ENCODE data around the gene SEH1L.
"Not testable (repeated sequence)": the region's sequence is repeated elsewhere in the genome, so short reads cannot be mapped to it uniquely, and the experiment has no call there.

Gene SEH1L

DNA sequence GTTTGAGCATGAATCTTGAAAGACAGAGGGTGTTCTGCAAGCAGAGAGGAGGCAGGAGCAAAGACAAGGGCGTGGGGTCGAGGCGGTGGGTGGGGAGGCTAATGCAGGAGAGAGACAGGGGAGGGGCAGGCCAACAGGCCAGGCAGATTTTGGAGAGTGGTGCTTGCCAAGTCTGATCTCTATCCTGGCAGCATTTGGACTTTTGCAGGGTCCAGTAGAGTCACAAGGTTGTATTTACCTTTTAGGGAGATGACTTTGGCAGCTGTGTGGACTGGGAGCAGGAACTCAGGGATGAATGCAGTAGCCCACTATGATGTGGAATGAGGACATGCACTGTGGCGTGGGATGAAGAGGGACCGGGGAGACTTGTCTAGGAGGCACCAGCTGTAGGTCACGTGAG, 27.7 kb downstream of the SEH1L start:
- no peak overlapping the region for H3K4me3 ChIP-seq (replicated peaks in 1 of 2; ENCODE audit: low read depth in 2 of 2, low read length in 2 of 2)
- TF ChIP-seq, protein P1, sequence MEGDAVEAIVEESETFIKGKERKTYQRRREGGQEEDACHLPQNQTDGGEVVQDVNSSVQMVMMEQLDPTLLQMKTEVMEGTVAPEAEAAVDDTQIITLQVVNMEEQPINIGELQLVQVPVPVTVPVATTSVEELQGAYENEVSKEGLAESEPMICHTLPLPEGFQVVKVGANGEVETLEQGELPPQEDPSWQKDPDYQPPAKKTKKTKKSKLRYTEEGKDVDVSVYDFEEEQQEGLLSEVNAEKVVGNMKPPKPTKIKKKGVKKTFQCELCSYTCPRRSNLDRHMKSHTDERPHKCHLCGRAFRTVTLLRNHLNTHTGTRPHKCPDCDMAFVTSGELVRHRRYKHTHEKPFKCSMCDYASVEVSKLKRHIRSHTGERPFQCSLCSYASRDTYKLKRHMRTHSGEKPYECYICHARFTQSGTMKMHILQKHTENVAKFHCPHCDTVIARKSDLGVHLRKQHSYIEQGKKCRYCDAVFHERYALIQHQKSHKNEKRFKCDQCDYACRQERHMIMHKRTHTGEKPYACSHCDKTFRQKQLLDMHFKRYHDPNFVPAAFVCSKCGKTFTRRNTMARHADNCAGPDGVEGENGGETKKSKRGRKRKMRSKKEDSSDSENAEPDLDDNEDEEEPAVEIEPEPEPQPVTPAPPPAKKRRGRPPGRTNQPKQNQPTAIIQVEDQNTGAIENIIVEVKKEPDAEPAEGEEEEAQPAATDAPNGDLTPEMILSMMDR (IDR thresholded peaks at IDR 0.05; ENCODE audit: low read depth, low read length): no peak
- no peak for DNase-seq (ENCODE audit: low read depth in 2 of 2)

DNA sequence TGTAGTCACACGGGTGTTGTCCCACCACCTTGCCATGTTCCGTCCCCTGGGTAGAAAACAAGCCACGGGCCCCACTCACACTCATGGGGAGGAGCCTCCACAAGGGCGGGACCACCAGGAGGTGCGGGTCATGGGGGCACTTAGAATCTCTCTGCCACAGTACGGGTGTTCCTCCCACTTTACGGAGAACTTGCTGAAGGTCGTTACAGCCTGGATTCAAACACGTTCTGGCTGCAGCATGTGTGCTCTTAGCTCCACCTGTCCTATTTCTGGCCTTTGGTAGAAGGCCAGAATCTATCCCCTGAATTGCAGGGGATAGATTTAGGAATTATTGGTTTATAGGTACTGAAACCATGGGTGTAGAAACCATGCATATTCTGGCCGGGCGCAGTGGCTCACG, 28.5 kb downstream of the SEH1L start:
- H3K4me3 ChIP-seq (replicated peaks in 1 of 2; ENCODE audit: low read depth in 2 of 2, low read length in 2 of 2): no peak overlapping the region
- TF ChIP-seq, protein P1 (IDR thresholded peaks at IDR 0.05; ENCODE audit: low read depth, low read length): no peak
- DNase-seq (ENCODE audit: low read depth in 2 of 2): no peak

DNA sequence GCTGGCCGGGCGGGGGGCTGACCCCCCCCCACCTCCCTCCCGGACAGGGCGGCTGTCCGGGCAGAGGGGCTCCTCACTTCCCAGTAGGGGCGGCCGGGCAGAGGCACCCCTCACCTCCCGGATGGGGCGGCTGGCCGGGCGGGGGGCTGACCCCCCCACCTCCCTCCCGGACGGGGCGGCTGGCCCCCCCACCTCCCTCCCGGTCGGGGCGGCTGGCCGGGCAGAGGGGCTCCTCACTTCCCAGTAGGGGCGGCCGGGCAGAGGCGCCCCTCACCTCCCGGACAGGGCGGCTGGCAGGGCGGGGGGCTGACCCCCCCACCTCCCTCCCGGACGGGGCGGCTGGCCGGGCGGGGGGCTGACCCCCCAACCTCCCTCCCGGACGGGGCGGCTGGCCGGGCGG, 32.3 kb downstream of the SEH1L start:
- H3K4me3 ChIP-seq (replicated peaks in 1 of 2; ENCODE audit: low read depth in 2 of 2, low read length in 2 of 2); DNase-seq (ENCODE audit: low read depth in 2 of 2): not testable (repeated sequence)

DNA sequence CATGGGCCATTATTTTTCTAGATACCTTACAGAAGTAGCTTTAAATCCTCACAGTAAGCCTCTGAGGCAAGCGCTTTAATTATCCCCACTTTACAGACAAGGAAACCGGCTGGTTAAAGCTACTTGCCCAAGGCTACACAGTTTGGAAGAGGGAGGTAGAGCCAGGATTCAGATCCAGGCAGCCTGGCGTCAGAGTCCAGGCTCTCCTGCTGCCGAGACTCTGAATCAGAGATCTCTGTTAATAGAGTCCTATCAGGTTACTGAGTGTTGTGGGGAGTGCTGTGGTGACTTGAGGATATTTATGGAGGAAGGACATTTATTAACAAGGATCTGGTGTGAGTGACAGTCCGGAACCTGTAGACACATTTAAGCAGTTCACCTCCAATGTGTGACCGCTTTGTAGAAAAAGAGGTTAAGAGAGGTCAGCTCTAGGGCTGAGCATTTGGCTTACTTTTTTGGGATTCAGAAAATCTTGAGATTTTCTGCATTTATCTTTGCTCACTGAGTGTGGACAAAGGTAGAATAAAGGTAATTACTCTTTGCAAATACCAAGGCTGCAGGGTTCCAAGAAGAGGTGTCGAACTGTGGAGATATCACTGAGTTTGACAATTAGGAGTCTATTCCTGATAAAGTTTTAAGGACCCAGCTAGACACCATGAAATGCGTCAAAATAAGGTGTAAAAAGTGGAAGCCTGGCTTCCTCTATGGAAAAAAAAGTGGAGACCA, 41.7 kb downstream of the SEH1L start:
- no peak for DNase-seq (ENCODE audit: low read depth in 2 of 2)
- TF ChIP-seq, protein P1 (IDR thresholded peaks at IDR 0.05; ENCODE audit: low read depth, low read length): no peak
- H3K4me3 ChIP-seq (replicated peaks in 1 of 2; ENCODE audit: low read depth in 2 of 2, low read length in 2 of 2): no peak overlapping the region

DNA sequence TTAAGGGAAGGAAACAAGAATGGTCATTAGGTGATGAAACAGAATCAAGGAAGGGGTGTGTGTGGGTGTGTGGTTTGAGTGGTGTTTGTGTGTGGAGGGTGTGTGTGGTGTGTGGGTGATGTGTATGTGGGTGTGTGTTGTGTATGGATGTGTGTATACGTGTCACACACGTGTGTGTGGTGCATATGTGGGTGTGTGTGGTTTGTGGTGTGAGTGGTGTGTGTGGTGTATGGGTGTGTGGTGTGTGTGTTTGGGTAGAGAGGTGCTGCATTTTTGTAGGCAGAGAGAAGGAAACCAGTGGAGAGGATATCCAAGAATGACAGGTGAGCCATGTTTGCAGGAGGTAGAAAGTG, 42.3 kb downstream of the SEH1L start:
- TF ChIP-seq, protein P1 (IDR thresholded peaks at IDR 0.05; ENCODE audit: low read depth, low read length): no peak
- H3K4me3 ChIP-seq (replicated peaks in 1 of 2; ENCODE audit: low read depth in 2 of 2, low read length in 2 of 2): peak overlapping the region in 1 of 2 donors; percentile 95
- no peak for DNase-seq (ENCODE audit: low read depth in 2 of 2)

DNA sequence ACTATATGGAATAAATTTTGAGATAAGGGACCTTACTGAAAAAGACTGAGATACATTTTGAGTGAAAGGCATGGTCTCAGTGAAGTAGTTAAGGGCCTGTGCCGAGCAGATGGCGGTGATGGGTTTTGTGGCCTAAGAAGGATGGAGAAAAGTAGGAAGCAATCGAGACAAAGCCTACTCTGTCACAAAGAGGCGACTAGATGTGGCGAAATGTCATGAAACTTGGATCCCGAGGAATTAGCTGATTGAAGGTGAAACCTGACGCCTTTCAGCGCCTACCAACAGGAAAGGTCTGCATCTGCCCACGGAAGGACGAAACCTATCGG, 42.8 kb downstream of the SEH1L start:
- no peak for DNase-seq (ENCODE audit: low read depth in 2 of 2)
- H3K4me3 ChIP-seq (replicated peaks in 1 of 2; ENCODE audit: low read depth in 2 of 2, low read length in 2 of 2): peak overlapping the region; percentile 81 to 95
- TF ChIP-seq, protein P1 (IDR thresholded peaks at IDR 0.05; ENCODE audit: low read depth, low read length): no peak

DNA sequence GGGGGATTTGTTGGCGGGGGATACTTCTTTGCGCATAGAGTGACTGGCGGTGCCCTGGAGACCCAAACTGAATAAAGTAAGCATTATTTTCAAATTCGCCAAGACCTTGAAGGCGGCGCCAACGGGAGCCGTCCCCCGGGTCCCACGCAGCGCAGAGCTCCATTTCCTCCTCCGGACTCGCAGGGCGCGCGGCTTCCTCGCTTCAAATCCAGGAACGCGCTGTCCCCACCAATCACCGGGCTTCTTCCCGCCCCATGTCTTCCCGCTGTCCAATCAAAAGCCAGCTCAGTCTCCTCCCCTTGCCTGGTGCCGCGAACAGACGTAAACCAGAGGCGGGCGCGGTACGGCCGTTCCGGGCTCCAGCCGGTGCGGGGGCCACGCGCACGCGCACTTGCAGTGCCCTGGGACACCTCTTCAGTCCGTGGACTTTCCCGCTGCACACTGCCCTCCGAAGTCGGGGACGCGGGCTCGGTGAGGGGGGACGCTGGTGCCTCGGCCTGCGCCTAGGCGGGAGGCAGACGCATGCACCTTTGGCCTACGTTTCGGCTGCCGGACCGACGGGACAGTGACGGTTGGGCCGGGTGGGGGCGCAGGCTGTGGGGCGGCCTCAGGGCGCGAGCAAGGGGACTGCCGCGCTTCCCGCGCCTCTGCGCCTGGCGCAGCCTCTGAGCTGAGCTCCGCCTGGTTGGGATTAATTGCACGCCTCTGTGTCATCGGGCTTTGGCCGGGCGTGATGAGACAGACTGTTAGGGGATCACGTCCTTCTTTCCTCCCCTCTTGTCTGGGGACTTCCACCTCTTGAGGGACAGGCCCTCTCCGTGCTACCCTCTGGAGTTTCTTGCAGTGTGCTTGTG, 43.4 kb downstream of the SEH1L start, which contains the start of gene CEP192:
Gene CEP192 (plus strand): TSS at position 396 of the 854 bp plus-strand sequence. CDS start 8,063 bp downstream, outside the sequence.
- TF ChIP-seq, protein P1 (IDR thresholded peaks at IDR 0.05; ENCODE audit: low read depth, low read length): no peak
- peak; percentile 99 for DNase-seq (ENCODE audit: low read depth in 2 of 2)
- peak within 1 kb of the TSS; percentile 81 to 95 for H3K4me3 ChIP-seq (replicated peaks in 1 of 2; ENCODE audit: low read depth in 2 of 2, low read length in 2 of 2)

Data from cardiac fibroblast (primary cell).